K562 (cell line): ENCODE results near the gene VMP1. TPM values are rescaled to one million over a fixed set of nuclear protein-coding genes. Genes with fewer than 3 reads are reported as not detected.

Experiments used
- BCLAF1 ChIP-seq, 2 experiments: fragments of 450-650 bp in 1 of 2; IDR thresholded peaks; 2 replicates each; pipeline ENCODE4 v1.6.1; 2011 to 2017; ENCODE audit warnings: low read depth in 2 of 2, antibody characterized with exemption in 1 of 2, borderline replicate concordance in 1 of 2, low read length in 1 of 2, mild to moderate bottlenecking in 1 of 2, mixed read lengths in 1 of 2; ENCODE audit not compliant: control insufficient read depth in 1 of 2
- BRCA1 ChIP-seq, 2 experiments: fragments of 450-650 bp in 1 of 2; sonication (generic) in 1 of 2; formaldehyde crosslinking in 1 of 2; IDR thresholded peaks; 2 replicates each; pipeline versions ENCODE4 v1.5.0 to v1.6.1; 2017 to 2020; ENCODE audit warnings: mild to moderate bottlenecking in 1 of 2, missing genetic modification reagents in 1 of 2
- BRD9 ChIP-seq: fragments of 450-650 bp; IDR thresholded peaks from 2 replicates; pipeline ENCODE4 v1.6.1; 2018; ENCODE audit warnings: low read depth; ENCODE audit not compliant: partially characterized antibody
- CAMTA2 ChIP-seq: fragments of 250-450 bp; sonication (Bioruptor Pico); conservative IDR thresholded peaks from 2 replicates; pipeline ENCODE4 v1.5.1; 2022
- E2F8 ChIP-seq: fragments of 450-650 bp; IDR thresholded peaks from 2 replicates; pipeline ENCODE4 v1.7.1; 2018; ENCODE audit warnings: mild to moderate bottlenecking, low read depth; ENCODE audit not compliant: partially characterized antibody
- GTF2B ChIP-seq: IDR thresholded peaks from 2 replicates; pipeline ENCODE4 v1.6.1; 2011; ENCODE audit not compliant: insufficient read length; ENCODE audit errors: extremely low read depth
- HIVEP1 ChIP-seq: fragments of 250-450 bp; sonication (Bioruptor Pico); IDR thresholded peaks from 2 replicates; pipeline ENCODE4 v1.4.0; 2020; ENCODE audit warnings: mild to moderate bottlenecking
- HMG20A ChIP-seq: fragments of 450-650 bp; formaldehyde crosslinking; conservative IDR thresholded peaks from 2 replicates; pipeline ENCODE4 v1.4.0; 2020; ENCODE audit warnings: mild to moderate bottlenecking, mixed read lengths
- MAFF ChIP-seq: IDR thresholded peaks from 2 replicates; pipeline ENCODE4 v1.6.1; 2012; ENCODE audit warnings: low read length, improper control_type of control experiment
- NCOA1 ChIP-seq: fragments of 450-650 bp; IDR thresholded peaks from 2 replicates; pipeline ENCODE4 v1.6.1; 2016; ENCODE audit warnings: low read depth
- NEUROD1 ChIP-seq: fragments of 150-350 bp; IDR thresholded peaks from 2 replicates; pipeline ENCODE4 v1.6.1; 2014; ENCODE audit warnings: borderline replicate concordance, low read length, low read depth; ENCODE audit not compliant: partially characterized antibody
- NUFIP1 ChIP-seq: fragments of 450-650 bp; IDR thresholded peaks from 2 replicates; pipeline ENCODE4 v1.6.1; 2018; ENCODE audit not compliant: partially characterized antibody
- PYGO2 ChIP-seq: fragments of 450-650 bp; IDR thresholded peaks from 2 replicates; pipeline ENCODE4 v1.6.1; 2016; ENCODE audit warnings: mild to moderate bottlenecking, missing genetic modification characterization, moderate library complexity, missing compliant biosample characterization
- RFX5 ChIP-seq: IDR thresholded peaks from 2 replicates; pipeline ENCODE4 v1.6.1; 2011; ENCODE audit warnings: low read depth, mild to moderate bottlenecking, improper control_type of control experiment, low read length
- XRCC5 ChIP-seq: fragments of 200-400 bp; formaldehyde crosslinking; IDR thresholded peaks from 2 replicates; pipeline ENCODE4 v1.6.1; 2017; ENCODE audit warnings: low read depth, mild to moderate bottlenecking, low read length
- polyA plus RNA-seq, 8 experiments: library from polyadenylated mRNA; depleted of rRNA in 4 of 8; stranded (reverse) in 5 of 8; unstranded in 3 of 8; fragments of >200 nt; fragmentation: Nextera tagmentation in 2 of 8; fragmentation: Illumina TruSeq in 1 of 8; extraction: Ambion mirVana in 2 of 8; extraction: Trizol in 1 of 8; gene quantifications; 2 replicates each; pipeline versions ENCODE4 v1.2.1 to v1.2.3, GENCODE V29; 2011 to 2014; ENCODE audit warnings: inconsistent platforms in 1 of 8, missing spikeins in 1 of 8
- total RNA-seq, 7 experiments: library from RNA; depleted of rRNA in 6 of 7; stranded (reverse); fragments of >200 nt in 6 of 7; fragmentation: Illumina TruSeq in 2 of 7; extraction: Trizol in 2 of 7; gene quantifications; 2 replicates each; pipeline versions ENCODE4 v1.2.1 to v1.2.3, GENCODE V29; 2011 to 2021; ENCODE audit warnings: low replicate concordance in 1 of 7

Gene VMP1
- total and polyA plus RNA-seq, 9 of the 15 experiments (the other 6 are each of a cell fraction or from before 2014, with no cell fraction given): 123 to 304 (median 151) TPM

GRCh38 chr17:59707149-59707970 lies at the start of gene VMP1, which contains the start of gene PTRH2 (continued):
- TF ChIP-seq E2F8 (peak; percentile 87), NCOA1 (peak; percentile 79), BRD9 (peak; percentile 64), CAMTA2 (no peak), GTF2B (peak; percentile 9), PYGO2 (no peak), NEUROD1 (peak; percentile 47), BRCA1 (IDR thresholded peaks at IDR 0.05) (no peak), BRCA1 (CRISPR knock-in tag; IDR thresholded peaks at IDR 0.05) (no peak), RFX5 (no peak), NUFIP1 (no peak), BCLAF1 (IDR thresholded peaks at IDR 0.05; ENCODE audit: borderline replicate concordance in 1 of 2, control insufficient read depth in 1 of 2, low read depth in 2 of 2, low read length in 1 of 2) (0 out of 4 replicates have a peak, but pooled peaks of 1 of the 2 experiments have one; percentile 63), XRCC5 (peak; percentile 42; the same call in 1 of the 2 replicates), HIVEP1 (CRISPR knock-in tag) (no peak), MAFF (peak; percentile 72), HMG20A (no peak)
